Amniotic epithelial cell (primary cell): ENCODE data around the gene COL12A1.
"Not testable (repeated sequence)": the region's sequence is repeated elsewhere in the genome, so short reads cannot be mapped to it uniquely, and the experiment has no call there.

Experiments used
- DNase-seq: peaks from one replicate; pipeline ENCODE4 v3.0.0-alpha.2; 2010; ENCODE audit warnings: low read depth

Gene COL12A1

GRCh38 chr6:75211920-75212590 is 6.2 kb upstream of the COL12A1 start:
- no peak for DNase-seq

- DNase-seq, result peak; percentile 65
Observed at GRCh38 chr6:75210885-75211739, 5.3 kb upstream of the COL12A1 start.

DNA sequence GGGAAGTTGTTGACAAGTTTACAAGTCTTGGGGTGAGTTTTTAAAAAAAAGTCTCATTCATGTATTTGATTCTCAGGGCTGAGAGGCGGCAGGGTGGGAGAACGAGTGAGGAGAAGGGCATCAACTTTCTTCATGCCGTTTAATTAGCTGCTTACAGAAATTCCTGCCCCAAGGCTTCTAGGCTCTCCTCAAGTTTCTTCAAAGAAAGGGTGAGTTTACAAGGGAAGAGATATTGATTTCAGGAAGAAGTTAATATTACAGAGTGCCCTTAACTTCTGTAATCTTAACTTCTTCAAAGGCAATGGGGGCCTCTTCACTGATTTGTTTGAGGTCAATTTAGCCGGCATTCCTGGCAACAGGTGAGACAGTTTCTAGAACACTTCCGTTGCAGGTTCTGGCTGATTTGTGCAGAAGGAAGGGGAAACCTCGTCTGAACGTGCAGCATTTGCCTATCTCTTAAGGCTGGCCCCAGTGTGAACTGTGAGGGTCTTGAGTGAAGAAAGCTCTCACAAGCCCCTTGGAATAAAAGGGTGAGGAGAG is 3.4 kb upstream of the COL12A1 start:
- DNase-seq, result no peak

DNA sequence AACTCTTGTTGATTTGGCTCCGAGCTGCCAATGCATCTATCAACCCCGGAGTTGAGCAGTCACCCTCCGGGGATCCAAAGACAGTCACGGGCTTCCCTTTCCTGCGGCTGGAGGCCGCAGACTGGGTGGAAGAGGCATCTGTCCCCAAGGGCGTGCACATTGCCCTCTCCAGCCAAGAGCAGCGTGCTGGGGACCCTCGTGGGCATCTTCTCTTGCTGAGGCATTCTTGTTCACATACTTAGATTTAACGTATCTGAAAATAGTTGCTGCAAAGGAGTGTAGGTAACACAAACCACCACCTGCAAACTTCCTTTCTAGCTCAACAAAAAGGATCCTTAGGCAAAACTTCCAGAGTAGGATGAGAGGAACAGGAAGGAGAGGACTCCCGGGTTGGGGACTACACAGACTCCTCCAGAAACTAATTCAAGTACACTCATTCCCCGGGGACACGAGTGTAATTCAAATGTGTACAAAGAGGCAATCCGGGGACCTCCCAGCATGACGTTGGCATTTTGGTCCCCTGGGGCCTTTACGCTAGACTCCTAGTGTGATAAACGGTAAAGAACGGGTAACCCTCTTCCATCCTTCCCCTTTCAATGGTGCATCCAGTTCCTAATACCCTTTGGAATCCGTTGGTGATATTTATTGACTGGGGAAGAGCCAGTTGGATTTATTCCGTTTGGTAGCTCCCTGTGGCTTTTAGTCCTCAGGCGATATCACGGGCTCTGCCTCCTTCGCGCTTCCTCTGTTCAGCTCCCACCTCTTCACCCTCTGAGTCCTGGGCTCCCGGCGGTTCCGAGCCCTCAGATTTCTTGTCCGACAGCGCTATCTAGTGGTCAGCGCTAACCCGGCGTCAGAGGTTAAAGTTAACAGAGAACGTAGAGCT is 2.7 kb upstream of the COL12A1 start:
- peak; percentile 75 for DNase-seq

DNA sequence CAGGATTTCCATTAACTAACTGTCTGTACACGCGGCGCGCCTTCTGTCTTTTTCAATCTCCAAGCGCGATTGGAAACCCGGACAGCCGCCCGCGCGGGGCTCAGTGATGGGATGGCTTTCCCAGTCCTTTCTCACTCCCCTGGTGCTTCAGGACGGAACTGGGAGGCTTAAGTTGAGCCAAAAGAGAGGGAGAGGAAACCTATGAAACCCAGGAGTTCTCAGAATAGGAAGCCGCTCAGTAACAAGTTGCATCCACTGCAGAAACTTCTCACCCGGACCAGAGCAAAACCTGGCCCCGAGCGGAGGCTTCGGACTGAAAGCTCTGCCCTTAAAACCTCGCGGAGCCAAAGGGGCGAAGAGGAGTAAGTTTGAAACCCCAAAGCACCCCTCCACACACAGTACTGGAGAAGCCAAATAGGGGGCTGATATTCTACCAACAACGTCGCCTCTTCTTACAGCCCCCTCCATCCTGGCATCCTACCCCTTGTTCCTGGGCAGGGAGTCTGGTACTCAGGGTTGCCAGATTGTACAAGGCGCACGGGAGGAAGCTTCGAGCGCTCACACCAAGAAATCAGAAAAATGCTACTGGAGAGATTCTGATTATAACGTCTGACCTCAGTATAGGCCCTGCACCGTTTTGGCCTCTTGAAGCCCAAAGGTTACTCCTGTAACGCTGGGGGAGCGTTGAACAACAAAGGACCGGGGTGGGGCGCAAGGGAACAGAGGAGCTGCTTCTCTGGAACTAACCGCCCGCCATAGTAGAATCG is 906 bp upstream of the COL12A1 start:
- peak; percentile 50 for DNase-seq

- DNase-seq, result peak; percentile 82
Observed at GRCh38 chr6:75204959-75205775, 686 bp downstream of the COL12A1 start.

- DNase-seq, result peak; percentile 93
Observed at GRCh38 chr6:75204217-75204958, 1.5 kb downstream of the COL12A1 start.

DNA sequence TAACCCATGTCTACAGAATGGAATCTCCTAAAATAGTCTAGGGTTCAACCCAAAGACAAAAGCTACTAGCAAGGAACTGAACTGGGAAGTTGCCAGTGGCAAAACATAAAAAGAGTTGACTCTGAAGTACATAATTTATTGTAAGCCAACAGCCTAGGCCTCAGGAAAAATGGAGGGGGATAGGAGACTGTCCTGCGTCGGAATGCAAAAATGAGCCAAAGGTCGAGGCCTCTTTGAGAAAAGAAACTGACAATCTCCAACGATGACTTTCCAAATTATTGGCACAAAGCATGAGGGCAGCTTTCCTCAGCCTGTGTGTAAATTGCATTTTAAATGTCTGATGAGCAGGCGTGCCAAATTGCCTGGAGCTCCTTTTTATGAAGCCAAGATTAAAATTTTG is 2.1 kb downstream of the COL12A1 start:
- peak; percentile 30 for DNase-seq

- peak; percentile 36 for DNase-seq
Observed at GRCh38 chr6:75202676-75203131, 3.1 kb downstream of the COL12A1 start.

- peak; percentile 41 for DNase-seq
Observed at GRCh38 chr6:75201901-75202672, 3.8 kb downstream of the COL12A1 start.

DNA sequence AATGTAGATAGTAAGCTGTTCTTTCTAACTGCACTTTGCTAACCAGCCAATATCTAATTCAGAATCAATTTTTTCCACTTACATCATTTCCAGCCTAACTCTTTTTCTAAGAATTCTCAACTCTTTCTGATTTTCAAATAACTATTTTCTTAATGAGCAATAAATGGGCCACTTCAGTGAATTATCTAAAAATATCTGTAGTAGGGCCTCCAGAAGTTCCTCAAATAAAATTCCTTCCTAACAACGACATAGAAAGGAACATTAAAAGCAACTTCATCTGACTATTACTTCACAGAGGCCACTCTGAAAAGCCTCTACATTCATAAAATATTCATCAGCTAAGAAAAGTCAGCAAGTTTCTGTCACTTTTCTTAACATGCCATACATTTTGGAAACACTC is 4.8 kb downstream of the COL12A1 start:
- DNase-seq, result no peak

- no peak for DNase-seq
Observed at GRCh38 chr6:75199889-75200288, 6.0 kb downstream of the COL12A1 start.

GRCh38 chr6:75196081-75196687 is 9.7 kb downstream of the COL12A1 start:
- peak; percentile 73 for DNase-seq

DNA sequence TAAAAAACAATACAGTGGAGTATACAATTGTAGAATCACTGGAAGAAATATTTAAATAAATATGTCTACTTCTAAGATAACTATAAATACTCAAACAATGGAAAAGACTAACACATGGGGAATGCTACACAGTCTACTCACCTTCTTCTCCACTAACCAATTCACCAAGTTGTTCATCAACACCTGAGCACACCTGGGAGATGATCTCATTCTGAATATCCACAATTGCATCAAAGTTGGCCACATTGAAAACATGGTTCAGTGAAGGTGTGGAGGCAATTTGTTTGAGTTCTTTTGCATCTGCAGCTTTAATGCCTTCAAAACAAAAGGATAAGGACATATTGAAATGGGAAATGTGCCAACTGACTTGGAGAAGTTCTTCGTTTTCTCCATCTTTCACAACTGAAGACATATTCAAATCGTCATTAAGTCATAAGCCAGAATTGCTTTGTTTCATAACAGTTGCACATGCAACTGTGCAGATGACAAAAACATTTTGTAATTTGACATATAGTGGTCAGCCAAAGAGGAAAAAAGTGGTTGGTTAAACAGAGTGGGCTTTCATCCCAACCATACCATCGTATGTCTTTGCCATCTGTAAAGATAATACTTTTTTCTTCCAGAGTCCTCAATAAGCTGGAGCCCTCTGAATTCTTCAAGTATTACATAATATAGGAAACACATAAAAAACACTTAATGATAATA is 17.5 kb downstream of the COL12A1 start:
- no peak for DNase-seq

DNA sequence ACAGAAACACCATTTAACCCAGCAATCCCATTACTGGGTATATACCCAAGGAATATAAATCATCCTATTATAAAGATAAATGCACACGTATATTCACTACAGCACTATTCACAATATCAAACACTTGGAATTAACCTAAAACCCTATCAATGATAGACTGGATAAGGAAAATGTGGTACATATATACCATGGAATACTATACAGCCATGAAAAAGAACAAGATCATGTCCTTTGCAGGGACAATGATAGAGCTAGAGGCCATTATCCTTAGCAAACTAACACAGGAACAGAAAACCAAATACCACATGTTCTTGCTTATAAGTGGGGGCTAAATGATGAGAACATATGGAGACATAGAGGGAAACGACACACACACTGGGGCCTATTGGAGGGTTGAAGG is 19.3 kb downstream of the COL12A1 start:
- DNase-seq, result not testable (repeated sequence)

- peak; percentile 77 for DNase-seq
Observed at GRCh38 chr6:75183099-75183541, 22.7 kb downstream of the COL12A1 start.

DNA sequence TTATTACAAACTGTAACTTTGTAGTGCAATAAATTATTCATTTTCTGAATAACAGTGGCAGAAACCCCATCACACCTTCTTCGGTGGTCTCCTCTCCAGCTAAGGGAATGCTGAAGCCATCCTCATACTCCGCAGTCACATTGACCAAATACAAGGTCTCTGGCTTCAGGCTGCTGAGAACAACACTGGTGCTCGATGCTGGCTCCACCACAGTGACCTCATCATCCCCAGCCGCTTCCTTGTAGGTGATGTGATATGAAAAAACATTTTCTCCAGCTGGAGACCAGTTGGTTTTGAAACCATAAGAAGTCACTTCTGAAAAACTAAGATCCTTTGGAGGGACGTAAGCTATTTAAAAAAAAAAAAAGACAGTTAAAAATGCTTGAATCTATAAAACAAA is 25.0 kb downstream of the COL12A1 start:
- no peak for DNase-seq

GRCh38 chr6:75178757-75179156 is 27.1 kb downstream of the COL12A1 start:
- peak; percentile 62 for DNase-seq
